ENCODE results near the gene AKR1B1. TPM values are rescaled to one million over a fixed set of nuclear protein-coding genes. Genes with fewer than 3 reads are reported as not detected.

AKR1B1 gene
- total RNA-seq, 3 donors from 2014 or later (not counting 1 experiment from before 2014, with no cell fraction given), result 68.4 to 106 (median 85.1) TPM

- no peaks in the 10 kb centered on the region for H3K27me3 Mint-ChIP-seq (ENCODE audit: low read depth in 2 of 2)
- Histone ChIP-seq H3K4me3 (ENCODE audit: low read length) (no peak overlapping the region), H3K9me3 (ENCODE audit: control insufficient read depth, insufficient read depth, low read length) (no peaks in the 10 kb centered on the region), H3K27me3 (ENCODE audit: control insufficient read depth, insufficient read depth, low read length) (no peaks in the 10 kb centered on the region), H3K27ac (ENCODE audit: low read length) (no peak overlapping the region), H3K36me3 (ENCODE audit: control insufficient read depth, insufficient read depth, low read length) (peaks cover 79% of the 10 kb centered on the region), H3K4me1 (ENCODE audit: control insufficient read depth, insufficient read depth, low read length) (no peaks in the 10 kb centered on the region)
- H3K4me1 Mint-ChIP-seq, result no peaks in the 10 kb centered on the region
- TF ChIP-seq, protein P1, sequence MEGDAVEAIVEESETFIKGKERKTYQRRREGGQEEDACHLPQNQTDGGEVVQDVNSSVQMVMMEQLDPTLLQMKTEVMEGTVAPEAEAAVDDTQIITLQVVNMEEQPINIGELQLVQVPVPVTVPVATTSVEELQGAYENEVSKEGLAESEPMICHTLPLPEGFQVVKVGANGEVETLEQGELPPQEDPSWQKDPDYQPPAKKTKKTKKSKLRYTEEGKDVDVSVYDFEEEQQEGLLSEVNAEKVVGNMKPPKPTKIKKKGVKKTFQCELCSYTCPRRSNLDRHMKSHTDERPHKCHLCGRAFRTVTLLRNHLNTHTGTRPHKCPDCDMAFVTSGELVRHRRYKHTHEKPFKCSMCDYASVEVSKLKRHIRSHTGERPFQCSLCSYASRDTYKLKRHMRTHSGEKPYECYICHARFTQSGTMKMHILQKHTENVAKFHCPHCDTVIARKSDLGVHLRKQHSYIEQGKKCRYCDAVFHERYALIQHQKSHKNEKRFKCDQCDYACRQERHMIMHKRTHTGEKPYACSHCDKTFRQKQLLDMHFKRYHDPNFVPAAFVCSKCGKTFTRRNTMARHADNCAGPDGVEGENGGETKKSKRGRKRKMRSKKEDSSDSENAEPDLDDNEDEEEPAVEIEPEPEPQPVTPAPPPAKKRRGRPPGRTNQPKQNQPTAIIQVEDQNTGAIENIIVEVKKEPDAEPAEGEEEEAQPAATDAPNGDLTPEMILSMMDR (IDR thresholded peaks at IDR 0.05), result no peak
- H3K4me3 Mint-ChIP-seq, result no peak overlapping the region
- peaks cover 10% of the 10 kb centered on the region for H3K36me3 Mint-ChIP-seq
- H3K9me3 Mint-ChIP-seq, result no peaks in the 10 kb centered on the region
- 89% methylated on average over 8 of the region's 9 CpGs for WGBS (ENCODE audit: insufficient coverage)
- H3K27ac Mint-ChIP-seq, result peak overlapping the region in 1 of 2 donors; percentile 29
- ATAC-seq, result no peak
- DNase-seq, result no peak
- intact Hi-C loops (cut with micrococcal nuclease), result no loop called here
These were observed 14.5 kb downstream of the AKR1B1 start for GRCh38 chr7:134444198-134444960.

- Histone ChIP-seq H3K4me1 (ENCODE audit: control insufficient read depth, insufficient read depth, low read length) (no peaks in the 10 kb centered on the region), H3K27ac (ENCODE audit: low read length) (no peak overlapping the region), H3K4me3 (ENCODE audit: low read length) (no peak overlapping the region), H3K9me3 (ENCODE audit: control insufficient read depth, insufficient read depth, low read length) (no peaks in the 10 kb centered on the region), H3K36me3 (ENCODE audit: control insufficient read depth, insufficient read depth, low read length) (peaks cover 74% of the 10 kb centered on the region), H3K27me3 (ENCODE audit: control insufficient read depth, insufficient read depth, low read length) (no peaks in the 10 kb centered on the region)
- intact Hi-C loops (cut with micrococcal nuclease), result no loop called here
- Mint-ChIP-seq H3K9me3 (peaks cover 2% of the 10 kb centered on the region in 2 donors), H3K4me3 (no peak overlapping the region), H3K4me1 (no peaks in the 10 kb centered on the region), H3K36me3 (peaks cover 10% of the 10 kb centered on the region), H3K27me3 (ENCODE audit: low read depth in 2 of 2) (no peaks in the 10 kb centered on the region), H3K27ac (no peak overlapping the region)
- ATAC-seq (no peak), DNase-seq (no peak)
- 95% methylated on average over 7 of the region's 10 CpGs for WGBS (ENCODE audit: insufficient coverage)
- TF ChIP-seq, protein P1 (IDR thresholded peaks at IDR 0.05), result no peak
These were observed 15.4 kb downstream of the AKR1B1 start for GRCh38 chr7:134443396-134444070.

- H3K27me3 Mint-ChIP-seq (ENCODE audit: low read depth in 2 of 2), result no peaks in the 10 kb centered on the region
- intact Hi-C loops (cut with micrococcal nuclease), result no loop called here
- Histone ChIP-seq H3K27ac (ENCODE audit: low read length) (no peak overlapping the region), H3K4me1 (ENCODE audit: control insufficient read depth, insufficient read depth, low read length) (no peaks in the 10 kb centered on the region), H3K9me3 (ENCODE audit: control insufficient read depth, insufficient read depth, low read length) (no peaks in the 10 kb centered on the region), H3K4me3 (ENCODE audit: low read length) (no peak overlapping the region), H3K27me3 (ENCODE audit: control insufficient read depth, insufficient read depth, low read length) (no peaks in the 10 kb centered on the region), H3K36me3 (ENCODE audit: control insufficient read depth, insufficient read depth, low read length) (peaks cover 65% of the 10 kb centered on the region)
- peaks cover 2% of the 10 kb centered on the region in 2 donors for H3K9me3 Mint-ChIP-seq
- H3K36me3 Mint-ChIP-seq, result peaks cover 10% of the 10 kb centered on the region
- 92% methylated on average over 9 of the region's 9 CpGs for WGBS (ENCODE audit: insufficient coverage)
- no peak overlapping the region for H3K4me3 Mint-ChIP-seq
- H3K4me1 Mint-ChIP-seq, result no peaks in the 10 kb centered on the region
- DNase-seq (no peak), ATAC-seq (no peak)
- no peak overlapping the region for H3K27ac Mint-ChIP-seq
- TF ChIP-seq, protein P1 (IDR thresholded peaks at IDR 0.05), result no peak
These were observed 16.3 kb downstream of the AKR1B1 start for GRCh38 chr7:134442441-134443220.

Measured in natural killer cell (primary cell).